NCI-H1048 (cell line): ENCODE data around the gene TMEM256.
"Not testable (repeated sequence)": the region's sequence is repeated elsewhere in the genome, so short reads cannot be mapped to it uniquely, and the experiment has no call there.

ENCODE experiments used
- DNase-seq: peaks from one replicate; lab custom pipeline; 2025; lab: John Stamatoyannopoulos, UW

TMEM256 gene

GRCh38 chr17:7383742-7384488 is 20.0 kb downstream of the TMEM256 start:
- DNase-seq = no peak

DNA sequence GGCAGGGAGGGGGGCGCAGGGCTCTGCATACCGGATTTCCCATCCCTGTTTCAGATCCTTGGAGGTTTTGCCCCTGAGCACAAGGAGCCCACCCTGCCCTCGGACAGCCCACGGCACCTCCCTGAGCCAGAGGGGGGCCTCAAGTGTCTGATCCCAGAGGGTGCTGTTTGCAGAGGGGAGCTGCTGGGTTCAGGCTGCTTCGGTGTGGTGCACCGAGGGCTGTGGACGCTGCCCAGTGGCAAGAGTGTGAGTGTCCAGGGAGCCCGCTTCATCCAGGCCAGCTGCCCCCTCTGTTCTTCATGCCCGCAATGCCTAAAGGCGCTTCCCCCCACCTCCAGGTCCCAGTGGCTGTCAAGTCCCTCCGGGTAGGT is 20.5 kb downstream of the TMEM256 start:
- no peak for DNase-seq

DNA sequence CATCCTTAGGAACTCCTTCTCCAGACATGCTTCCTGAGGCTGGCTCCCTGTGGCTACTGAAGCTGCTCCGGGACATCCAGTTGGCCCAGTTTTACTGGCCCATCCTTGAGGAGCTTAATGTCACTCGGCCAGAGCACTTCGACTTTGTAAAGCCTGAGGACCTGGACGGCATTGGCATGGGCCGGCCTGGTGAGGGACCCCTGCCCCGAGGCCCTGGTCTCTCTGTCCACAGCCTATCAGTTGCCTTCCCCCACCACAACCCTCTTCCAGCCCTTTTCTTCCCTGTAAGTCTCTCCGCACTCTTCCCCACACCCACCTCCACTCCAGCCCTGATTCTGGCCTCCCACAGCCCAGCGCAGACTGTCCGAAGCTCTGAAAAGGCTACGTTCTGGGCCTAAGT is 21.0 kb downstream of the TMEM256 start:
- DNase-seq = no peak

DNA sequence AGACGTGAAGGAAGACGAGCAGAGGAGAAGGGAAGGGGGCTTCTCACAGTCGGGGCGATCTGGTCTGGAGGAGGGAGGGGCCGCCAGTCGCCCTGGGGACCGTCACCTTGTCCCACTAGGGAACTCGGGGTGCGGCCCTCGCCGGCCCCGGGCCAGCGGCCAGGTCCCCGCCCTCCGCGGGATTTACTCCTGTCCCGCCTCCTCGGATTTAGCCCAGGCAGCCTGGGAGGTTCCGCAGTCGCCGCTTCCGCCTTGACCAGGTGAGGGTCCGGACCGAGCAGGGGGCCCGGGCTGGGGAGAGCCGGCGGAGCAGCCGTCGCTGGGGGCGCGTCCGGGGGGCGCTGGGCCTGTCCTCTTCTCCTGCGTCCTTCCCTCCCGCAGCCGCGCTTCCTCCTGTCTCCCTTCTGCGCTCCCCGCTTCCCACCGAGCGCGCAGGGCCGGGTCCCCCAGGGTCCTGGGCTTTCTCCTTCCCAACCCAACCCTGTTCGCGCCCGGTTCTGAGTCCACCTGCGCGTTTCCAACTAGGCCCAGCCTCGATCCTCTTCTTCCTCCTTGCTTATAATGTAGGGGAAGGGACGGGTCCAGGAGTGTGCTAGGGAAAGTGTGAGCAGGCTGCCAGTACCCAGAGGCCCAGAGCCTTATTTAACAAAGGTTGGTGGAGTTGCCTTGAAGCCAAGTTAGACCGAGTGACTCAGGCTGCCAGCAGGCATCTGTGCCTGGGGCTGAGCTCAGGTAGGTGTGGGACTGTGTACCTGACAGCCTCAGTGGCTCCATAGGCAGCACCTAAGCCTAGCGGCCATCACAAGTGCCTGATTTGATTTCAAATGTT is 22.8 kb downstream of the TMEM256 start, which contains the start of gene TNK1:
TNK1 (plus strand) TSS at position 235 of the 829 bp plus-strand sequence. CDS start 1,838 bp downstream, outside the sequence.
- DNase-seq = no peak

GRCh38 chr17:7380321-7380720 is 23.6 kb downstream of the TMEM256 start:
- no peak for DNase-seq

DNA sequence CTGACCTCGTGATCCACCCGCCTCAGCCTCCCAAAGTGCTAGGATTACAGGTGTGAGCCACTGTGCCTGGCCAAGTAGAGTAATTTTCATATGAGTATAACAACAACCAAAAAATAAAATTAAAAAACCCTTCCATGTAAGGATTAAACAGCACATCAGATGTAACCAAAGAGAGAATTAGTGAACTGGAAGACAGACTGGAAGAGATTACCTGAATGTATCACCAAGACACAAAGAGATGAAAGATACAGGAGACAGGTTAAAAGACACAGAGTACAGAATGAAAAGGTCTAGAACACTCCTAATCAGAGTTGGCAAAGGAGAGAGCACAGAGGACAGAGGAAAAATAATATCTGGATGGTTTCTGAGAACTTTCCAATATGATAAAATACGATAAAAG is 24.8 kb downstream of the TMEM256 start:
- no peak for DNase-seq

GRCh38 chr17:7374353-7374752 is 29.5 kb downstream of the TMEM256 start:
- no peak for DNase-seq

DNA sequence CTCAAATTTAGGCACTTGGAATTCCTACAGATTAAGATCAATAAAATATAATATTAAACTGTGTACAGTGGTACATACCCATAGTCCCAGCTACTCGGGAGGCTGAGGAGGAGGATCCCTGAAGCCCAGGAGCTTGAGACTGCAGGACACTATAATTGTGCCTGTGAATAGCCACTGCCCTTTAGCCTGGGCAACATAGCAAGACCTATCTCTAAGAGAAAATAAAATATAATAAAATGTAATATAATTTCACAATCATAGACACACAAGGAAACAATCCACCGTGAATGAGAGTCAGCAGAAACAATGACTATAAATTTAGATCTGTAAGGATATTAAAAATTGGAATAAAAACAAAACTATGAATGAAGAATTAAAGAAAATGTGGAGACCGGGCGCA is 33.0 kb downstream of the TMEM256 start:
- DNase-seq = no peak

GRCh38 chr17:7369825-7370224 is 34.1 kb downstream of the TMEM256 start:
- DNase-seq = no peak

GRCh38 chr17:7368599-7368994 is 35.3 kb downstream of the TMEM256 start:
- not testable (repeated sequence) for DNase-seq

GRCh38 chr17:7367918-7368598 is 35.8 kb downstream of the TMEM256 start:
- DNase-seq = no peak

GRCh38 chr17:7367083-7367482 is 36.8 kb downstream of the TMEM256 start:
- DNase-seq = no peak

DNA sequence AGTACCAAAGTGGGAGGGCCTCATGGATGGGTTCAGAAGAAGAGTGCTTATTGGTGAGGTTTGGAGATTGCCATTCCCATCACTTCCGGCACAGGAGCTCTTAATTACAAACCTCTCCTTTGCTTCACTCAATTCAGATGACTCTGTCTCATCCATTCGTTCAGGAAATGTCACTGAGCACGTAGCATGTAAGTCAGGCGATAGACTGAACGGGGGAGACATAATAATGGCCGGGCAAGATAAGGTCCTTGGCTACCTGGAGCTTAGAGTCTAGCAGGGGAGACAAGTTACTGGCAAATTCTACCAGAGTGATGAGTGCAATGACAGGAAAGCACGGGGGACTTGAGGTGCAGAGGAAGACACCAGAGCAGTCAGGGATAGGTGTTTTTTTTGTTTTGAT is 37.9 kb downstream of the TMEM256 start:
- DNase-seq = not testable (repeated sequence)

DNA sequence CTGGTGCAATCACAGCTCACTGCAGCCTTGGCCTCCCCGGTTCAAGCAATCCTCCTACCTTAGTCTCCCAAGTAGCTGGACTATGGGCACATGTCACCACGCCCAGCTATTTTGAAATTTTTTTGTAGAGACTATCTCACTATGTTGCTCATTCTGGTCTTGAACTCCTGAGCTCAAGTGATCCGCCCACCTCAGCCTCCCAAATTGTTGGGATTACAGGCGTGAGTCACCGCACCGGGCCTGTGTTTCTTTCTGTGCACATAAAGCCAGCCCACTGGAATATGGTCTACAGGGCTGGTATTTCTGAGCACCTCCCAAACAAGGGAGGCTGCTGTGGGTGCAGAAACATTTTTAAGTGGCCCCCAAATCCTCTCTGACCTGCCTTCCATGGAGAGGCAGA is 40.6 kb downstream of the TMEM256 start:
- DNase-seq = no peak

GRCh38 chr17:7361906-7362305 is 42.0 kb downstream of the TMEM256 start:
- DNase-seq = no peak

DNA sequence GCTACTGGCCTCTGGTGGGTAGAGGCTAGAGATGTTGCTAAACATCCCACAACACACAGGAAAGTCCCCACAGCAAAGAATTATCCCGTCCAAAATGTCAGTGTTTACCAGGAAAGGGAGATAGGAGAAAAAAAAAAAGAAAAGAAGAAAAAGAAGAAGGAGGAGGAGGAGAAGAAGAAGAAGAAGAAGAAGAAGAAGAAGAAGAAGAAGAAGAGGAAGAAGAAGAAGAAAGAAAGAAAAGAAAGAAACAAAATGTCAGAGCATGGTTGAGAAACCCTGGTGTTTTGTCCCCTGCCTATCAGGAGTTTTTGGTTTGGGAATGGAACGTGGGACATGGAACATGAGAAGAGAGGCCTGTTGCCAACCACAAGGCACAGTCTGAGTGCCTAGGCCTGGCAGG is 46.5 kb downstream of the TMEM256 start:
- DNase-seq = no peak

DNA sequence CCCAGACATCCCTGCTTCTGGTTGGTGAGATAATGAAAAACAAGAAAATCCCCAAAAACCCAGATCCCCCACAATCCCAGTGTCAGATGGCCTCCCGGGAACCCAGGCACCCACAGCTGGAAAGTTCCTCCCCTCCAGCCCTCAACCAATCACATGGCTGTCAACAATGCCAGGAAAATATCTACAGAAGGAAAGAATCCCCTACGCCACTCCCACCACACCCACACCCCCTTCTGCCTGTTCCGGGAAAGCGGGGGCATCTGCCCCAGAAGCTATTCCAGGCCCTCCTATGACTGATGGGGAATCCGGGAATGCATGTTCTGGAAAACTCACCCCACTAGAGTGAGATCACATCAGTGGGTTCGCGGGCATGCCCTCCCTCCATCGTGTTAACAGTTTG is 47.1 kb downstream of the TMEM256 start:
- no peak for DNase-seq

- DNase-seq = peak; percentile 54
Measured at GRCh38 chr17:7356072-7356549, 47.8 kb downstream of the TMEM256 start.

DNA sequence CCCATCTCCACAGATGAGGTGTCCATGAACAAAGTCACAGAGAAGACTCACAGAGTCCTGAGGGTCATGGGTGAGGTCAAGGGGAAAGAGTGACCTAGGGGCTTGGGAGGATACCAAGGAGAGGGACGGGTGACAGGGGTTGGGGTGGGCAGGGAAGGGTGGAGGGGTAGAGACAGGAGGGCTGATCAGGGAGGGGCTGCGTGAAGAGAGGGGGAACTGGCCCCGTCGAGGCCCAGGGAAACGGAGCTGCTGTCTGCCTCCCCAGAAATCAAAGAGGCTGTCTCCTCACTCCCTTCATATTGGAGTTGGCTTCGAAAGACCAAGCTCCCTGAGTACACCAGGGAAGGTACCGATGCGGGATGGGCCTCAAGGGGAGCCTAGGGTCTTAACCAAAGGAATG is 48.3 kb downstream of the TMEM256 start:
- DNase-seq = no peak

- DNase-seq = no peak
Measured at GRCh38 chr17:7355053-7355452, 48.8 kb downstream of the TMEM256 start, which contains the start of gene TMEM95. TMEM95 (plus strand) TSS chr17:7355156; CDS start chr17:7355205, 49 bp downstream.

DNA sequence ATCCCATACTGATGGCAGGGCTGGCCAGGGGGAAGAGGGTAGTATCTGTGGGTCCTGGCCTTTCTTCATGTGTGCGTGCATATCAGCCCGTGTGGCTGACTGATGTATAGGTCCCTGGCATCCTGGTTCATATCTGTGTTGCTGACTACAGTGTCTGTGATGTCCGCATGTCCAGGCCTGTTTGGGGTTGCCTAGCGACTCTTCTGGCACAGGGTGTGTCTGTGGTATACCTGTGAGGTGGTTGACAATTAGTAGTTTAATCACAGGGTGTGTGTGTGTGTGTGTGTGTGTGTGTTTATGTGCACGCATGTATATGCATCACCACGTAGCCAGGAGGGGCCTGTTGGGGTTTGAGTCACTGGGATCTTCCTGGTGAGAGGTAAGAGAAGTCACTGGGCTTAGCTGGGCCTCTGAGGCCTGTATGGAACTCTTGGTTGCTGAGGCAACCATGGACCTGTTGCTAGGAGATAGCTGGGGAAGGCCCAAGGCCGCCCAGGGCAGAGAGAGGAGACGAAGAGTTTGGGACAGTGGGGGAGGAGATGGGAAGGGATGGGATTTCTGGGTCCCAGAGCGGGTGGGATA is 49.5 kb downstream of the TMEM256 start:
- DNase-seq = no peak
